GM19328 (cell line): Measurements from ENCODE around the gene CCR8.

Experiments
- ATAC-seq: cut with Tn5 transposase; IDR thresholded peaks from one replicate; pipeline ENCODE4 v1.9.1; 2021; ENCODE audit warnings: mild to moderate bottlenecking, moderate library complexity; ENCODE audit not compliant: unreplicated experiment

The CCR8 gene, protein sequence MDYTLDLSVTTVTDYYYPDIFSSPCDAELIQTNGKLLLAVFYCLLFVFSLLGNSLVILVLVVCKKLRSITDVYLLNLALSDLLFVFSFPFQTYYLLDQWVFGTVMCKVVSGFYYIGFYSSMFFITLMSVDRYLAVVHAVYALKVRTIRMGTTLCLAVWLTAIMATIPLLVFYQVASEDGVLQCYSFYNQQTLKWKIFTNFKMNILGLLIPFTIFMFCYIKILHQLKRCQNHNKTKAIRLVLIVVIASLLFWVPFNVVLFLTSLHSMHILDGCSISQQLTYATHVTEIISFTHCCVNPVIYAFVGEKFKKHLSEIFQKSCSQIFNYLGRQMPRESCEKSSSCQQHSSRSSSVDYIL

GRCh38 chr3:39329493-39329892 is at the start of gene CCR8:
CCR8 (plus strand) TSS chr3:39329709; CDS start chr3:39332332, 2,623 bp downstream.
- ATAC-seq = no peak

DNA sequence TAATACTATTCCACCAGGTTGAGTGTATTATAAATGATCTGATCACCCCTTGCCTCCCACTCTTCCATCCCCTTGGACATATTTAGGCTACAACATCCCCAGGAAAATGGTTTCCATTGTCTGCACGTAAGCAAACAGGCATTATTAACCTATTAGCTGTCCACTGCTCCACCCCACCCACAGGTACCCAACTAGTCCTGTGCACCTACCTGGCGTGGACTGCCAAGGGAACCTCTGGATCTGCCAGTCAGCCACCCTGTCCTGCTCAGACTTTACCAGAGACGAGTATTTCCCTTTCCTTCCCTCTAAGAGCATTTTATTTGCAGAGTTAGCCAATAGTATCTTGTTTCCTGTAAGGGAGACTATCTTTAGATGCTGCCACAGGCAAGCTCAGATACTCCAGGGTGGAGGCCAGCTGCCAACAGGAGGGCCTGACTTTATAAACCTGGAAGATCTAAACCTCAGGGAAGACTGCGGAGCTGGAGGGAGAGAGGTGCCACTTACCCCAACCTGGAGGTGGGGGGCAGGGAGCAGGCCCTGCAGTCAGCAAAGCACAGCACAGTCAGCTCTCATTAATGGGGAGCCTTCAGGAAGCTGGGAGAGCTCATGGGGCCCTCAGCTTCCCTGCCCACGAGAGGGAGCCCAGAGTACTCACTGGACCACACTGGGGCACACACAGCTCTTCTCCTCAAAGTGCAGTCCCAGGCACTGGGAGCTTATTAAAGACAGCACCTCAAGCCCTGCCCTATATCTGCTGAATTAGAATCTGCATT is 49.6 kb upstream of the CCR8 start, which contains the start of gene CX3CR1:
Gene CX3CR1, minus strand, starts transcription at position 292 of the 773 bp plus-strand sequence. CDS start 13,527 bp downstream, outside the sequence.
- ATAC-seq = no peak

DNA sequence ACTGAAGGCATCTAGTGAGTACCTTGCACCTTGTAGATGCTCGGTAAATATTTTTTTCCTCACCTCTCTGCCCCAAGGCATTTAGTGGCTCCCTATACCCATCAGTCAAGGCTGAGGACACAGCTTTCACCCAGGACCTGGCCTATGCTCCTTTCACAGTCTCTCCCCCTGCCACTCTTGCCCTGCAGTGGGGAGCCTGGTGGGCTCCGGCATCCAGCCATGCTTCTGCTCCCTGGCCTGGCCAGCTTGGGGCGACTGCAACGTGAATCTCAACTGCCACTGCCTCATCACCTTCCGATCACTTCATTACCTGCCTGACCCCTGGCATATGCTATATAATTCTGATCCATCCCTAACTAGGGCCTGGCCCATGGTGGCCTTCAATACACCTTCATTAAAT is 48.9 kb upstream of the CCR8 start:
- ATAC-seq = no peak

DNA sequence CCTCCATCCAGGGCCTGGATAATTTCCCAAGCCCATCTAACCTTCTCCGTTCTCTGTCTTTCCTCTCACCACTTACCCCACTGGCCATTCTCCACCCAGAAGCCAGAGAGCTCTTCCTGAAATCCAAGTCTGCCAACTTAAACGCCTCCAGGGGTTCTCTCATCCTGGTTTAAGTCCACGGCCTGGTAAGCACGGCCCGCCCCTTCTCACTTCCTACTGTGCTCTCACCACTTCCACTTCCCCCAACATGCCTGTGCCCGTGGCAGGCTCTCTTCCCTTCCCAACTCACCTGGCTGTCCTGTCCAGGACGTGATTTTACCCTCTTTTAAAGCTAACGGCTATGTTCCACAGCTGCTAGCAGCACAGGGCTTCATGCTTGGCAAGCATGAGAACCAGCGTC is 48.0 kb upstream of the CCR8 start:
- no peak for ATAC-seq

DNA sequence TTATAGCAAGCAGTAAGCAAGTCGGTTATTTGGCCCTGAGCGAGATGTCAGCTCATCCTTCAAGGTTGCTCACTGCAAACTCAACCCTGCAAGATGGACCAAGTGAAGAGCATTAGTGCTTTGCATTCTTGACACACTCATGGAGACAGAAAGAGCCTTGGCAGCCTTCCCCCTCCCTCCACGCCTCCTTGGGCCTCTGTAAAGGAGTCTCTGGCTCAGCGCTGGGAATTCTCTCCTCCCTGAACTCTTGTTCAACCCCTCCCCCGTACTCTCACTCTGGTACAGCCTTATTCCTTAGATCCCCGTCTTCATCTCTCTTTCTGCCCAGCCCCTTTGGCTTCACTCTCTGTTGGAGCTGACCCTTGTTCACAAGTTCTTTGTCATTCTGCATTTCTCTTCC is 47.5 kb upstream of the CCR8 start:
- ATAC-seq = no peak

- ATAC-seq = no peak
Measured at GRCh38 chr3:39284457-39284881, 45.0 kb upstream of the CCR8 start.

GRCh38 chr3:39285332-39285731 is 44.2 kb upstream of the CCR8 start:
- no peak for ATAC-seq

DNA sequence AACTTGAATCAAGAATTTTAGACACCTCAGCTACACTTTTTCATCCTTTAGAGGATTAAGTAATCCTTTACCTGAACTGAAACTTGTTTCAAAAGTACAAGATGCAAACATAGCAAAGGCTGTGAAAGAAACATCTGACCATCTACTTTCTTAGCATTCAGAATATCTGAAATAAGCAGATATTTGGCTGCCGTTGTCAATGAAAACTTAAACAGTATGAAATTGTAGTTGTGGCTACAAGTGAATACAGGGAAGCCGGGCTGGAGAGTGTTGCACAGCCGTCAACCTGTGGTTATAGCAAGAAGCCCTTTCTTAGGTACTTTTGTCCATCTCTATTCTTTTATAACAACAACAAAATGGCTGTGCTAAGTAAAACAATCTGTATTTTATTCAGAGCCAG is 42.7 kb upstream of the CCR8 start:
- no peak for ATAC-seq

GRCh38 chr3:39287216-39288164 is 42.0 kb upstream of the CCR8 start:
- no peak for ATAC-seq

GRCh38 chr3:39288300-39288808 is 41.2 kb upstream of the CCR8 start:
- peak; percentile 96 for ATAC-seq

GRCh38 chr3:39289107-39289506 is 40.4 kb upstream of the CCR8 start:
- no peak for ATAC-seq

DNA sequence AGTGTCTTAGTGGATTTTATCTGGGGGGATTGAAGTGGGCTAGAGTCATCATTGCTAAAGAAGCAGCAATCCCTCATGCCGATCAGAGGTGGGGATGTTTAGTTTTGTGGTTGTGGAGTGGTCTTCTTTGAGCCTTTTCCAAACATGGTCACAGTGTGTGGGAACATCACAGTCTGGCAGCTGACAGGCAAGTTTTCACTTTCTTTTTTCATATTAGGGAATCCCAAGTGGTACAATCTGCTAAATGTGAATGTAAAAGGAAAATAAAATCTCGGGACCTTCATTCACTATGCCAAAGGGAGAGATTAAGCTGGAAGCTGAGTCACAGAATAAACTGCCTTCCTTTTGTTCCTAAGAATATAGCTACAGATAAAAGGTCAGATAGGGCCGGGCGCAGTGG is 39.3 kb upstream of the CCR8 start:
- ATAC-seq = no peak

DNA sequence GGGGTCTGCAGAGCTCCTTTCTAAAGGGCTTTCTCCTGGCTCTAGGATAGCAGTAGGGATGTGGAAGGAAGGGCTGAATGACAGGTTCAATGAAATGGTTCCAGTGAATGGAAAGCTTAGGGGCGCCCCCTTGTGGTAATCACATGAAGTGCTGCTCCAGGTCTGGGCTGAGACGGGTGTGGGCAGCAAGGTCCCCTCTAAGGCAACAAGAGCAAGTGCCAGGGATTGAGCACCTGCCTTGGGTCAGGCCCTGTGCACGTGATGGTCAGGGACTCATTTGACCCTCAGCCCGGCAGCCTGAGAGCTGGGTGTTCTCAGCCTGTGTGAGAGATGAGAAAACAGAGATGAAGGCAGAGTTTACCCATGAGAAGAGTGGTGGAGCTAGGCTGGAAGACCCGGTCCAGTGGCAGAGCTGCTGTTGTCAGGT is 37.6 kb upstream of the CCR8 start:
- ATAC-seq = no peak

GRCh38 chr3:39292961-39293360 is 36.5 kb upstream of the CCR8 start:
- no peak for ATAC-seq

- no peak for ATAC-seq
Measured at GRCh38 chr3:39294446-39295183, 34.9 kb upstream of the CCR8 start.

DNA sequence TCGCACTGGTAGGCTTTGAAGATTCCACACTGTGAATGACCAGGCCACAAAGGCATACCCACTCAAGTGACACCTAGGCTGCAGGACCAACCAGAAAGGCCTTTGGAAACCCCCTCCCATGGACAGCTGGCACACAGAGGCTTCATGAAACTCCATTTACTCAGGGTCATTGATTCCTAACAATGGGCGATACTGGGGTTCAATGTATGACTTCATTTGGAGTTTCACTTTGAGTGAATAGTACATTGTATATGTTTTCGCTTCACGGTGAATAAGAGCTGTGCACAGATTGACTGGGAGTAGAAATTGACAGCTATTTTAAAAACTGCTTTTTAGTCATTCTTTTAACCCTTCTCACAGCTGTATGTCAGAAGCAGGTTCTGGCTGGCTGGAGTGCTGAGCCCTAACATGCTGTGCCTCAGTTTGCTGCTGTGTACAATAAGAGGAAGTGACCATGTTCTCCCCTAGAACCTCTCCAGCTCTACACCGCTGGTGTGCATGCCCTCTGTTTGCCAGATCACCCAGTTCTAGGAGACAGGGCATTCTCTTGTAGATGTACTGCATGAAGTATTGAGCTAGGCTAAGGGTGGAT is 34.2 kb upstream of the CCR8 start:
- peak; percentile 69 for ATAC-seq

DNA sequence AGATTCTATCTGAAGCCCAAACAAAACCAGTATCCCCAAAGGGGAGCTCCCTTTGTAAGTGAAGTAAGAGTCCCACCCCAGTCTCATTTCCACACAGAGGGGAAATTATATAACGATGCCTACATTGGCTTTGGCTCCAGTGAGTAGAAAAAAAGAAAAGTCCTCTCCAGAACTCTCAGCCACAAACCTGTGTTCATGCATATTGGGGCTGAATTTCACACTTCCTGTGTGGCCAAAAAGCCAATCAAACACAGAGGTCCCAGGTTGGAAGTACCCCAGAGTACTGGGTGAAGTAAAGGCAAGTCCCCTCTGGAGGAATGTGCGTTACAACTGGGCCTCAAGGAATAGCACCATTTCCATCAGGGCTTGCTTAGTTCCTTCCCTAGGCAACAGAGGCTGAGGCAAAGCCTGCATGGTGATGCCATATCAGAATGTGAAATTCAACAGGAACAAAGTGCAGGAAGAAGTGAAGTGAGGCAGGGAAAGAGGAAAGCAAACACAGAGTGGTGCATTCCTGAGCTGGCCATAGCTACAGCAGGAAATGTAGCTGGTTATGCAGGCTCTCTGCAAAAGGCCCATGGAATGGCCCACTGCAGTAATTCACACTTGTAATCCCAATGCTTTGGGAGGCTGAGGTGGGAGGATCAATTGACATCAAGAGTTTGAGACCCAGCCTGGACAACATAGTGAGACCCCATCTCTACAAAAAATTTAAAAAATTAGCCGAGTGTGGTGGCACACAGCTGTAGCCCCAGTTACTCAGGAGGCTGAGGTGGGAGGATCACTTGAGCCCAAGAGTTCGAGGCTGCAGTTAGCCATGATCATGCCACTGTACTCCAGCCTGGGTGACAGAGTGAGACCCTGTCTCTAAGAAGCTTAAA is 33.1 kb upstream of the CCR8 start:
- no peak for ATAC-seq

DNA sequence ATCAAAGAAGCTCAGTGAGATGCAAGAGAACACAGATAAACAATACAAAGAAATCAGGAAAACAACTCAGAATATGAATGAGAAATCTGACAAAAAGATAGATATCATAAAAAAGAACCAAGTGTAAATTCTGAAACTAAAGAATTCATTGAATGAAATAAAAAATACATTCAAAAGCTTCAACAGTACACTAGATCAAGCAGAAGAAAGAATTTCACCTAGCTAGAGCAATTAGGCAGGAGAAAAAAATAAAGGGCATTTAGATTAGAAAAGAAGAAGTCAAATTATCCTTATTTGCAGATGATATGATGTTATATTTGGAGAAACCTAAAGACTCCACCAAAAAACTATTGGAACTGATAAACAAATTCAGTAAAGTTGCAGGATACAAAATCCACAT is 30.2 kb upstream of the CCR8 start:
- no peak for ATAC-seq

GRCh38 chr3:39302178-39302577 is 27.3 kb upstream of the CCR8 start:
- no peak for ATAC-seq
